Caco-2 (cell line): ENCODE measurements around the gene ADRA2C. TPM values are rescaled to one million over a fixed set of nuclear protein-coding genes. Genes with fewer than 3 reads are reported as not detected.

Experiments used
- BruUV-seq: library from RNA; stranded (reverse); fragments of 400-500 nt; replicated peaks from 2 replicates; lab custom pipeline; 2021; lab: Mats Ljungman, UMichigan
- CTCF ChIA-PET: fragments of 300-600 bp; sonication (Branson Sonifier 250); formaldehyde crosslinking; loops from one replicate; lab custom pipeline; 2022; ENCODE audit warnings: antibody characterized with exemption; lab: Charles Lee
- POLR2A ChIA-PET: fragments of 300-600 bp; sonication (Branson Sonifier 250); formaldehyde crosslinking; loops from one replicate; lab custom pipeline; 2022; ENCODE audit warnings: antibody characterized with exemption; lab: Charles Lee
- DNase-seq, 2 experiments: peaks; one replicate each; pipeline versions ENCODE4 v3.0.0 to v3.0.0-alpha.2; 2020 to 2022
- H3K27me3 ChIP-seq: replicated peaks from 2 replicates; pipeline ENCODE4 v1.6.0; 2011; ENCODE audit warnings: low read length; ENCODE audit not compliant: control insufficient read depth, insufficient read depth
- H3K36me3 ChIP-seq: 2 replicates; pipeline ENCODE4 v1.5.1; 2011; ENCODE audit warnings: low read length; ENCODE audit not compliant: control insufficient read depth, insufficient read depth
- H3K4me1 ChIP-seq: fragments of 250-450 bp; sonication (Bioruptor Pico); 2 replicates; pipeline ENCODE4 v1.5.1; 2020; ENCODE audit warnings: mild to moderate bottlenecking
- H3K4me3 ChIP-seq: 2 replicates; pipeline ENCODE4 v1.5.1; 2011; ENCODE audit warnings: low read depth, mild to moderate bottlenecking, control low read depth, low read length
- H3K9me3 ChIP-seq: fragments of 250-450 bp; sonication (Bioruptor Pico); 2 replicates; pipeline ENCODE4 v1.5.1; 2020; ENCODE audit warnings: mild to moderate bottlenecking, moderate library complexity
- H3K27ac Mint-ChIP-seq: one replicate; pipeline ENCODE4 v1.8.0; 2022; ENCODE audit warnings: mixed read lengths; ENCODE audit not compliant: unreplicated experiment
- H3K27me3 Mint-ChIP-seq: one replicate; pipeline ENCODE4 v1.8.0; 2022; ENCODE audit warnings: mixed read lengths; ENCODE audit not compliant: insufficient read depth, unreplicated experiment
- H3K36me3 Mint-ChIP-seq: one replicate; pipeline ENCODE4 v1.8.0; 2022; ENCODE audit warnings: mild to moderate bottlenecking, mixed read lengths; ENCODE audit not compliant: insufficient read depth, unreplicated experiment
- H3K4me1 Mint-ChIP-seq: one replicate; pipeline ENCODE4 v1.8.0; 2022; ENCODE audit warnings: low read depth, mixed read lengths; ENCODE audit not compliant: unreplicated experiment
- H3K4me3 Mint-ChIP-seq: one replicate; pipeline ENCODE4 v1.8.0; 2022; ENCODE audit warnings: mild to moderate bottlenecking, moderate library complexity, mixed read lengths; ENCODE audit not compliant: unreplicated experiment
- H3K9me3 Mint-ChIP-seq: one replicate; pipeline ENCODE4 v1.8.0; 2022; ENCODE audit warnings: mixed read lengths; ENCODE audit not compliant: unreplicated experiment
- intact Hi-C: fragments of 100-400 bp; cut with micrococcal nuclease; formaldehyde crosslinking; loops from one replicate; pipeline ENCODE4 v1.10.0; 2022; ENCODE audit not compliant: unreplicated experiment
- total RNA-seq: library from RNA; stranded (reverse); gene quantifications from 2 replicates; pipeline ENCODE4 v1.2.3, GENCODE V29; 2022
- TF ChIP-seq, protein P1 (sequence below), 2 experiments: fragments of 200-600 bp in 1 of 2; IDR thresholded peaks; 1 replicate in 1 of 2; 2 replicates in 1 of 2; pipeline versions ENCODE4 v1.5.1 to v1.8.0; 2011 to 2022; ENCODE audit warnings: antibody characterized with exemption in 1 of 2, control low read depth in 1 of 2, inconsistent platforms in 1 of 2, low read depth in 1 of 2, low read length in 1 of 2, mild to moderate bottlenecking in 1 of 2, moderate library complexity in 1 of 2; ENCODE audit not compliant: insufficient read depth in 1 of 2, severe bottlenecking in 1 of 2, unreplicated experiment in 1 of 2

The ADRA2C gene
- total RNA-seq, 1 experiment from 2014 or later: 11.7 TPM

DNA sequence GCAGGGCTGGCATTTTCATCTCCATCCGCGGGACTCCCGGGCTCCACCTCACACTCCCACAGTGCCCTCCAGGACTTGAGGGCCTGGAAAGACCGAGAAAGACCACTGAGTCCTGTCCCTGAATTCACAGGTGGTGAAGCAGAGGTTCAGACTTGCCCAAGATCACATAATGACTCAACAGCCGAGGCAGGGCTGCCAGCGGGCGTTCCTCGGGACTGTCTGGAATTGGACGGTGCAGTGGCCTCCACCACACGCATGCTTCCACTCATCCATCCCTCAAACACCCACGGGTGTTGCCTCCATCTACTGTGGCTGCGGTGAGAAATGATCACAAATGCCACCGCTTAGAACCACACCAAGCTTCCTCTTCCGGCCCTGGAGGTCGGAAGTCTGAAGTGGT is 6.9 kb upstream of the ADRA2C start:
- Histone ChIP-seq H3K4me3 (no peak overlapping the region), H3K36me3 (no peaks in the 10 kb centered on the region), H3K27me3 (no peaks in the 10 kb centered on the region), H3K4me1 (no peaks in the 10 kb centered on the region), H3K9me3 (no peaks in the 10 kb centered on the region)
- ChIA-PET CTCF (no interaction called here), POLR2A (no interaction called here)
- no peak overlapping the region for H3K4me3 Mint-ChIP-seq
- H3K4me1 Mint-ChIP-seq: no peaks in the 10 kb centered on the region
- intact Hi-C loops: no loop called here
- DNase-seq: no peak
- TF ChIP-seq, protein P1, sequence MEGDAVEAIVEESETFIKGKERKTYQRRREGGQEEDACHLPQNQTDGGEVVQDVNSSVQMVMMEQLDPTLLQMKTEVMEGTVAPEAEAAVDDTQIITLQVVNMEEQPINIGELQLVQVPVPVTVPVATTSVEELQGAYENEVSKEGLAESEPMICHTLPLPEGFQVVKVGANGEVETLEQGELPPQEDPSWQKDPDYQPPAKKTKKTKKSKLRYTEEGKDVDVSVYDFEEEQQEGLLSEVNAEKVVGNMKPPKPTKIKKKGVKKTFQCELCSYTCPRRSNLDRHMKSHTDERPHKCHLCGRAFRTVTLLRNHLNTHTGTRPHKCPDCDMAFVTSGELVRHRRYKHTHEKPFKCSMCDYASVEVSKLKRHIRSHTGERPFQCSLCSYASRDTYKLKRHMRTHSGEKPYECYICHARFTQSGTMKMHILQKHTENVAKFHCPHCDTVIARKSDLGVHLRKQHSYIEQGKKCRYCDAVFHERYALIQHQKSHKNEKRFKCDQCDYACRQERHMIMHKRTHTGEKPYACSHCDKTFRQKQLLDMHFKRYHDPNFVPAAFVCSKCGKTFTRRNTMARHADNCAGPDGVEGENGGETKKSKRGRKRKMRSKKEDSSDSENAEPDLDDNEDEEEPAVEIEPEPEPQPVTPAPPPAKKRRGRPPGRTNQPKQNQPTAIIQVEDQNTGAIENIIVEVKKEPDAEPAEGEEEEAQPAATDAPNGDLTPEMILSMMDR (IDR thresholded peaks at IDR 0.05; ENCODE audit: insufficient read depth in 1 of 2, low read depth in 1 of 2, low read length in 1 of 2, severe bottlenecking in 1 of 2, unreplicated experiment in 1 of 2): no peak
- no TSS peak for BruUV-seq
- no peak overlapping the region for H3K27ac Mint-ChIP-seq
- H3K9me3 Mint-ChIP-seq: no peaks in the 10 kb centered on the region
- H3K36me3 Mint-ChIP-seq: no peaks in the 10 kb centered on the region
- no peaks in the 10 kb centered on the region for H3K27me3 Mint-ChIP-seq

DNA sequence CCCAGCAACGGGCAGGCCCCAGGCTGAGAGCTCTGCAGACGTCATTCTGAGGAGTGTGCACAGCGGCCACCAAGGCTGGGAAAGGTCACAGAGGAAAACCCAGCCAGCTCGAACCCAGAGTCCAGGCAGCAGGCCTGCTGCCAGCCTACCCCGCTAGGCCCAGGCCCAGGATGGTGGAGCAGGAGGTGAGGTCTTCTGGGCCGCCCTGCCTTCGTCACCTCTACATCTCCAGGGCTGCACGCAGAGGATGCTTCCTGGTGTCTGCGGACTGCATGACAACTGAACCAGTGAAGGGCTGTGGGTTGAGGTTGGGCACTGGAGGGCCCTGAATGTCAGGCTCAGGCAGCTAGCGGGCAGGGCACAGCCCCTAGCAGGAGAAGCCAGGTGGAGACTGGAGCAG is 5.8 kb upstream of the ADRA2C start:
- no TSS peak for BruUV-seq
- Histone ChIP-seq H3K27me3 (no peaks in the 10 kb centered on the region), H3K4me1 (peaks cover 4% of the 10 kb centered on the region; the same call in 1 of the 2 replicates), H3K4me3 (no peak overlapping the region), H3K9me3 (no peaks in the 10 kb centered on the region), H3K36me3 (no peaks in the 10 kb centered on the region)
- Mint-ChIP-seq H3K4me3 (no peak overlapping the region), H3K27me3 (no peaks in the 10 kb centered on the region), H3K36me3 (no peaks in the 10 kb centered on the region), H3K9me3 (no peaks in the 10 kb centered on the region), H3K27ac (no peak overlapping the region), H3K4me1 (no peaks in the 10 kb centered on the region)
- TF ChIP-seq, protein P1 (IDR thresholded peaks at IDR 0.05; ENCODE audit: insufficient read depth in 1 of 2, low read depth in 1 of 2, low read length in 1 of 2, severe bottlenecking in 1 of 2, unreplicated experiment in 1 of 2): no peak
- no peak for DNase-seq
- intact Hi-C loops: no loop called here
- ChIA-PET POLR2A (no interaction called here), CTCF (interaction anchor here (0.6 kb wide), 1 partner anchor 118 kb away, joined by 3 read pairs; no protein-coding TSS in a partner anchor)

DNA sequence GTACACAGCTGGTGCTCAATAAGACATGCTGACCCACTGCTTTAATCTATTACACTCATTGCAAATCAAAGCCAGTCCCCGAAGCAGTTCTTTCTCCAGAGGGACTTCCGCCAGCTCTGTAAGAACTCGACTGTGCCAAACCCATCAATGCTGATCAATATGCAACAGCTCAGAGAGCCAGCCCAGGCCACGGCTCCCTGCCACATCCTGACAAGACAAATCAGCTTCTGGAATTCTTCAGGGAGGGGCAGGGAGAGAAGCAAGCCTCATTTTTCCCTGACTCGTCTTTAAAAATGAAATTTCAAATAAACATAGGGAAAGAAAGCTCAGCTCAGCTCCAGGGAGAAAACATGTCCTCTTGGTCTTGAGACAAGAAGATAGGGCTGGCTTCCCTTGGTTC is 5.3 kb upstream of the ADRA2C start:
- H3K27me3 ChIP-seq: no peaks in the 10 kb centered on the region
- TF ChIP-seq, protein P1 (IDR thresholded peaks at IDR 0.05; ENCODE audit: insufficient read depth in 1 of 2, low read depth in 1 of 2, low read length in 1 of 2, severe bottlenecking in 1 of 2, unreplicated experiment in 1 of 2): no peak
- peaks cover 5% of the 10 kb centered on the region; the same call in 1 of the 2 replicates for H3K4me1 ChIP-seq
- H3K4me3 Mint-ChIP-seq: no peak overlapping the region
- no peaks in the 10 kb centered on the region for H3K27me3 Mint-ChIP-seq
- DNase-seq: no peak
- intact Hi-C loops: no loop called here
- POLR2A ChIA-PET: no interaction called here
- BruUV-seq: no TSS peak
- H3K9me3 ChIP-seq: no peaks in the 10 kb centered on the region
- no peaks in the 10 kb centered on the region for H3K9me3 Mint-ChIP-seq
- H3K27ac Mint-ChIP-seq: no peak overlapping the region
- no peaks in the 10 kb centered on the region for H3K4me1 Mint-ChIP-seq
- no peaks in the 10 kb centered on the region for H3K36me3 ChIP-seq
- CTCF ChIA-PET: no interaction called here
- no peak overlapping the region for H3K4me3 ChIP-seq
- H3K36me3 Mint-ChIP-seq: no peaks in the 10 kb centered on the region
